22Rv1 (cell line): ENCODE data around the gene CTNNBIP1.

Source experiments
- CTCF ChIP-seq: fragments of 450-650 bp; IDR thresholded peaks from 2 replicates; pipeline ENCODE4 v1.5.1; 2017; ENCODE audit warnings: mild to moderate bottlenecking
- ZFX ChIP-seq: fragments of 450-650 bp; IDR thresholded peaks from 2 replicates; pipeline ENCODE4 v1.6.1; 2017; ENCODE audit warnings: antibody characterized with exemption, borderline replicate concordance

- TF ChIP-seq CTCF (no peak), ZFX (no peak)
These were observed 12.3 kb upstream of the CTNNBIP1 start for GRCh38 chr1:9922342-9922741.
